ENCODE results near the gene GALNT15.
A peak's percentile ranks its signal among the peaks of the same experiment; 100 is the strongest.

GALNT15 gene

GRCh38 chr3:16222547-16222946 lies 48.1 kb downstream of the GALNT15 start:
- DNase-seq, result no peak

DNA sequence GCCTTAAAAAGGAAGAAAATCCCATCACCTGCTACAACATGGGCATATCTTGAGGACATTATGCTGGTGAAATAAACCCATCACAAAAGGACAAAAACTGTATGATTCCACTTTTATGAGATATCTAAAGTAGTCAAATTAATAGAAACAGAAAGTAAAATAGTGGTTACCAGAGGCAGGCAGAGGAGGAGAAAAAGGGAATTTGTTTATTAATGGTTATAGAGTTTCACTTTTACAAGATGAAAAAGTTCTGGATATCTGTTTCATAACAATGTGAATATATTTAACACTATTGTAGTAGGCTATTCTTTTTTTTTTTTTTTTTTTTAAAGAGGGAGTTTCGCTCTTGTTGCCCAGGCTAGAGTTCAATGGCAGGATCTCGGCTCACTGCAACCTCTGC lies 49.8 kb downstream of the GALNT15 start:
- DNase-seq, result no peak

DNA sequence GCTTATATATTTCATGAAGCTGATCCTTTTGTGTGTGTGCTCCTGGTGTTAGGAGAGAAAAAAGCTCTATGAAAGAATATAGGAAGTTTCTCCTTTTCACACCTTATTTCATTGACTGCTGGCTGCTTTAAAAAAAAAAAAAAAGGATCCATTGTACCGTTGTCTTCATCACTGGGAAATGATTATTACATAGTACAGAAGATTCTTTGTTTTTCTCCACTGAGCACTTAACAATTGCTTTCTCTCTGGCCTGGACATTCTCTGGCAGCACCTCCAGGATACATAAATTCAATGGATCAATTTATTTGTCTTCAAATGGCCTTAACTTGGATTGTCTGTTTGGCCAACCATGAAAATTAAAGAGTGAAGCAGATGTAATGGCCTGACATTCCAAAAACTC lies 53.1 kb downstream of the GALNT15 start:
- DNase-seq, result no peak

- DNase-seq, result no peak
Observed at GRCh38 chr3:16229681-16230080, 55.2 kb downstream of the GALNT15 start.

DNA sequence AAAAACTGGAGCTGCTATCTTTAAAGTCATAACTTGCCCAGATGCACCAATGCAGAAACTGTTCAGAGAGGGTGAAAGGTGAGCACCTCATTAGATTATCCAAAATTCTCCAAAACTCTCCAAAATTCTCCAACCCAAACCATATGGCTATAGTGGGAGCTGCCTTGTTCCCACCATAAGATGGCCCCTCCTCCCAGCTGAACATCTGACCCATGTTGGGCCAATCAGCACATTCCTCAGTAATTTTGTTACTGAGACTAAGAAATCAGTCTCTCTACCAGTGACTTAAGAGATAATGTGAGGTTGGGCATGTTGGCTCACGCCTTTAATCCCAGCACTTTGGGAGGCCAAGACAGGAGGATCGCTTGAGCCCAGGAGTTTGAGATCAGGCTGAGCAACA lies 57.5 kb downstream of the GALNT15 start:
- DNase-seq, result no peak

DNA sequence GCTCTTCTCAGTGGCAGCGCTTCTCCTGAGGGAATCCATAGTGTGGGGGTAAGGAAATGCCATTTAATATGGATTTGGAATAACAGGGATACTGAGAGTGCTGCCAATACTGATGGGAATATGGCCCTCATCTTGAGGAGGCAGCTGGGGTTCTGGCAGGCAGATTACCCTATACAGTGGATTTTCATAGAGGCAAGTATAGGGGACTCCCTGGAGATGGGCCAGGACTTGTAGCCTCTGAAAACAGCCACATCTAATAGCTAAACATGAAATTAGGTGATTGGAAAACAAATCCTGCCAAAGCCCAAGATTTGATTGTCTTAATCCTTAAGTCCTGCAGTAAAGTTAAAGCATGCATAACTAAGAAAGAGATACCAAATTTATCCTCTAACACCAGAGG lies 59.3 kb downstream of the GALNT15 start:
- DNase-seq, result no peak

- DNase-seq, result no peak
Observed at GRCh38 chr3:16234281-16234680, 59.8 kb downstream of the GALNT15 start.

- DNase-seq, result no peak
Observed at GRCh38 chr3:16236030-16236639, 61.7 kb downstream of the GALNT15 start.

GRCh38 chr3:16236856-16237393 lies 62.4 kb downstream of the GALNT15 start:
- no peak for DNase-seq

GRCh38 chr3:16239086-16239770 lies 64.7 kb downstream of the GALNT15 start:
- no peak for DNase-seq

DNA sequence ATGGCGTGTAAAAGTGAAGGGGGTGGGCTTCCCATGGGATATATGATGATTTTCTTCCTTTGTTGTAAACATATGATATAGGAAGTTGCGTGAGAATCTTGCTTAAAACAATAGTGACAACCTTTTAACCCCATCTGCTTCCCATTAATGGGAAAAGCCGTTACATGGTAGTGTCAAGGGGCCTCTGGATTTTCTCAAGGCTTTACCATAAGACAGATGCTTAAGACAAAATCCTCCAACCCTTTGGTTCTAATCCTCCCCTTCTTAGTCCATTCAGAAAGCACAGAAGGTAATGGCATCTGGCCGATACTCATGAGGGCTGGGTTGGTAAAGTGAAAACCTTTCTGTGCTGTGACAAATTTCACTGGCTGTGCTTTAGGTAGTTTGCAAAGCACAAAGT lies 65.3 kb downstream of the GALNT15 start:
- no peak for DNase-seq

- DNase-seq, result no peak
Observed at GRCh38 chr3:16240229-16241023, 65.9 kb downstream of the GALNT15 start.

DNA sequence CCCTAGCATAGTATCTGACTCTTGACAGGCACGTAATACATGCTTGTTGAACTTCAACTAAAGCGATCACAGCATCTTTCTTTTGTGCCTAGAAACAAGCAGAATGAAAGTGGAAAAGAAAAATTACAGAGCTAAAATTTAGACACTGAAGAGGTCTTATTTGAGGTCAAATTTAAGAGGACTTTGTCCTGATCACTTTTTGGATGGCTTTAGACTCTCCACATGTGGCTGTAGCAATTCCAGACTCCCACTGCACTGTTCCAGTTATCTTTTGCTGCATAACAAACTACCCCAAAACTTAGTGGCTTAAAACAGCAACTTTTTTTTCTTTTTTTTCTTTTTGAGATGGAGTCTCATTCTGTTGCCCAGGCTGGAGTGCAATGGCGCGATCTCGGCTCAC lies 66.7 kb downstream of the GALNT15 start:
- DNase-seq, result no peak

- no peak for DNase-seq
Observed at GRCh38 chr3:16242177-16242576, 67.7 kb downstream of the GALNT15 start.

DNA sequence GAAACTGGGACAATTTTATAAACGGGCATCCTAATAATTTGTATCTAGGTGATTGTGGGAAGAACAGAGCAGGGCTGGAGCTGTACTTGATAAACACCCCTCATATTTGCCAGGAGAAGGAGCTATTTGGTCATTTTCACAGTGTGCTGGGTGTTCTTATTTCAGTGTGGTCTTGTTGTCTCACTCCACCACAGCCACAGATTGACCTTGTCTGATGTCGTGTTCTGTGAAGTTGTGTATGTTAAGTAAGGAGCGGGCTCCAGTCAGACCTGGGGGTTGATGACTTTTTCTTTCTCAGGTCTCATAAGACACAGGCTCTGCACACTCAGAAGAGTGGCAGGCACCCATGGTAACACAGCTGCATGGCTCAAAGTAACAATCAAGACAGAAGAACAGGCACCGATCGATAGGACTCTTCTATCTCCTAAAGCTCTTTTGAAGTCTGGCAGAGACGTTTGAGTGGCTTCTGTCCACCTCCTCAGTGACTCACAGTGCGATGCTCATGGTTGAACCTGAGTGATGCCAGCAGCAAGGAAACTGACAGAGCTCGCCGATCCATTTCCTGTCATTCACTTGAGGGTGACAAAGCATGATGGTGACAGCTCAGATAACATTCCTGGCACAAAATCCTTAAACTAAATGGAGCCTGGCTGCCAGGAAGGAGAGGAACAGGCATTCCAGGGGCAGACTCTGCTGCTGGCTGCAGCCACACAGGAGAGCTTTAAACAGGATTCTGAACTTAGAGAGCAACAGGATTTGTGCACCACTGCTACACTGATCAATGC lies 69.4 kb downstream of the GALNT15 start:
- peak in 16 of 56 donors; percentile 4 to 64 (median 23) for DNase-seq

GRCh38 chr3:16245609-16246008 lies 71.1 kb downstream of the GALNT15 start:
- DNase-seq, result no peak

GRCh38 chr3:16247282-16248061 lies 73.0 kb downstream of the GALNT15 start:
- DNase-seq, result peak in 54 of 56 donors; percentile 18 to 92 (median 63)

DNA sequence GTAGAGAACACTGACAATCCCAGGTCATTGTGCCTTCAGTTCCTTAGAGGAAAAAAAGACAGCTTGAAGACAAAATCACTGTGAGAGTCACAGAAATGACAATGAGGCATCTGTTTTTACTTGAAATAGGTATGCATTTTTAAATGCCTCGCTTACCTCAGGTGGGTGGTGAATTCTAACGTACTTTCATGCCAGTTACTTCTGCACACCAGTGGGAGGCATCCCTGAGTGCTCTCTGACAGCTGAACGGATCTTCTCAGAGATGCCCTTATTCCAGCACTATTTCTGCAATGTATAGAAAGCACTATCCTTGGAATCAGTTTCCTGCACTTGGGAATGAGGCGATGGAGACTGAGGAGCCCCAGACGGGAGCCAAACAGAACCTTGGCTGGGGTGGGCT lies 74.1 kb downstream of the GALNT15 start:
- peak in 7 of 56 donors; percentile 3 to 40 (median 13) for DNase-seq

- DNase-seq, result no peak
Observed at GRCh38 chr3:16249336-16249735, 74.9 kb downstream of the GALNT15 start.

GRCh38 chr3:16249886-16250285 lies 75.4 kb downstream of the GALNT15 start:
- no peak for DNase-seq
